NCI-H345 treated with DMSO at 0.1 percent for 48 hours (cell line): ENCODE data around the gene GMPPA.

Experiments
- DNase-seq: peaks from one replicate; lab custom pipeline; 2025; ENCODE audit not compliant: unreplicated experiment; lab: John Stamatoyannopoulos, UW

The GMPPA gene

GRCh38 chr2:219501849-219502248 is 3.2 kb downstream of the GMPPA start:
- DNase-seq = no peak

DNA sequence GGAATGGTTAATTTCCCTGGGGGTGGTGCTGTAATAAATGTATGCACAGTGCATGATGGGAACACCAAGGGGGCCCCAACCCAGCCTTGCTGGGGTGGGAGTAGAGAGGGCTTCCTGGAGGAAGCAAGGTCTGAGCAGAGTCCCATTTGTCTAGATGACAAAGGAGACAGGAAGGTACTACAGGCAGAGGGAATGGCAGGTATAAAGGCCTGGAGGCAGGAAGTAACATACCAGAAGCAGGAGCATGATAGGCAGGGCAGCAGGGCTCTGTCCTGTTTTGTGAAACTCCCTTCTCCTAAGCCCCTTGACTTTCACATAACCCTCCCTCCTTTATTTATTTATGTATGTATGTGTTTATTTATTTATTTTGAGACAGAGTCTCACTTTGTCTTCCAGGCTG is 3.9 kb downstream of the GMPPA start:
- DNase-seq = no peak

DNA sequence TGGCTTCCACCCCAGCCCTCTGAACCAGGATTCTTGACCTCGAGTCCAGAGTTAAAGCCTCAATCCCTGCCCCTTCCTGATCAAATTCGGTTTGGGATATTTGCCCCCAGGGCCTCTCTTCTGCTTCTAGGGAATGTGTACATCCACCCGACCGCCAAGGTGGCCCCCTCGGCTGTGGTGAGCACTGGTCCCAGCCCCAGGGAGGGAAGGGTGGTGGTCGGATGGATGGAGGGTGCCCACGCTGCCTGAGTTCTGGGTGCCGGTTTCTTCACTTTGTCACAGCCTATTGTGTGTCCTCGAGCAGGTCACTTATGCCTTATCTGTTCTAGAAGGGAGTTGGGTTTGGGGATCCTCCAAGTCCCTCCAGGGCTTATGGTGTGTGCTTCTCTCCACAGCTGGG is 6.9 kb downstream of the GMPPA start:
- no peak for DNase-seq

DNA sequence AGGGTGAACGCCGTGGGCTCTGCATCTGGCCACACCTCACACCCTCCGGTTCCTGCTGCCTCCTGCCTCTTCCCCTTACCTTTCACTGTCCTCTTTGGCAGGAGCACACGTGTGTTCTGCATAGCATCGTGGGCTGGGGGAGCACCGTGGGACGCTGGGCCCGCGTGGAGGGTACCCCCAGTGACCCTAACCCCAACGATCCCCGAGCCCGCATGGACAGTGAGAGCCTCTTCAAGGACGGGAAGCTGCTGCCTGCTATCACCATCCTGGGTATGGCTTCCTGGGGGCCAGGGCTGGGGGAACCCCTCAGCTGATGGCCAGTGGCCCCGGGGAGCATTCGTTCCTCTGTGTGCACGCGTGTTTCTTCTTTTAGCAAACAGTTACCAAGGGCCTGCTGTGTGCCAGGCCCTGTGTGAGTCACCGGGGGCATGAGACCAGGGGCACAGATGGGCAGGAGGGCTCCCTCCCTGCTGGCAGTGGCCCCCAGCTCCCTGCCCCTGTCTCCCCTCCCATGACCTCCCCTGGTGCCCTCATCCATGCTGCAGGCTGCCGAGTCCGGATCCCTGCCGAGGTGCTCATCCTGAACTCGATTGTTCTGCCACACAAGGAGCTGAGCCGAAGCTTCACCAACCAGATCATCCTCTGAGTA is 7.6 kb downstream of the GMPPA start:
- DNase-seq = no peak

- no peak for DNase-seq
Measured at GRCh38 chr2:219506802-219507526, 8.3 kb downstream of the GMPPA start.

GRCh38 chr2:219507581-219508443 is 9.1 kb downstream of the GMPPA start:
- no peak for DNase-seq

GRCh38 chr2:219508444-219508734 is 9.7 kb downstream of the GMPPA start:
- no peak for DNase-seq

DNA sequence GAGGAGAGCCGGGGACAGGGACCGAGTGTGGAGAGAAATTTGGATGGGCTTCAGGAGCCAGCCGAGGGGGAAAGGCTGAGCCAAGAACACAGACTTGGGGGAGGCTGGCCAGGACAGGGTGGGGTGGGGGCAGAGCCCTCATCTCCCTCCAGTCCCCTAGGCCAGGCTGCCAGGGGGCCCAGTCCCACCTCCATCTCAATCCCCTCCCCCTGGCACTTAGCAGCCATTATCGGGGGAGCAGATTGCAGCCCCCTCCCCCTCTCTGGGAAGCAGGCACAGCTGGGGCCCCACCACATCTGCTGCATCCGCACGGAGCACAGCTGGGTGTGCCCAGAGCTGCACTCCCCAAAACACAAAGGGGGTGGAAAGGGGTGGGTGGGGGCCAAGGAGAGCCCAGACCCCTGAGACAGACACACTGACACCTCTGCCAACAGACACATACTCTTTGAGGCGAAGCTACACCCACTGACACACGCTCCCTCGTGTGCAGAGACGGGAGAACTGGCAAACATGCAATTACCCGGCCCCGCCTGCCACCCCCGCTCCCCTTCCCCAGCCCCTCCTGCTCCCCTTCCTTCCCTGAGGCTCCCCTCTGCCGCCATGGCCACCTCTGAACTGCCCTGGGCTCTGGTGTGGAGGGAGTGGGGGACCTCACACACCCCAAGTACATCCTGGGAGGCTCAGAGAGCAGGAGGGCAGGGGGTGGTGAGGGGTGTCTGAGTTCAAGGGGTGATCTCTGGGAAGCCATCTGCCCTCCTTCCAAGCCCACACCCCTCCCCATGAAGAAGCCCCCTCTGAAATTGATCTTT is 10.5 kb downstream of the GMPPA start:
- DNase-seq = no peak

- DNase-seq = no peak
Measured at GRCh38 chr2:219509780-219510511, 11.3 kb downstream of the GMPPA start.

- DNase-seq = no peak
Measured at GRCh38 chr2:219510512-219511135, 11.9 kb downstream of the GMPPA start.

DNA sequence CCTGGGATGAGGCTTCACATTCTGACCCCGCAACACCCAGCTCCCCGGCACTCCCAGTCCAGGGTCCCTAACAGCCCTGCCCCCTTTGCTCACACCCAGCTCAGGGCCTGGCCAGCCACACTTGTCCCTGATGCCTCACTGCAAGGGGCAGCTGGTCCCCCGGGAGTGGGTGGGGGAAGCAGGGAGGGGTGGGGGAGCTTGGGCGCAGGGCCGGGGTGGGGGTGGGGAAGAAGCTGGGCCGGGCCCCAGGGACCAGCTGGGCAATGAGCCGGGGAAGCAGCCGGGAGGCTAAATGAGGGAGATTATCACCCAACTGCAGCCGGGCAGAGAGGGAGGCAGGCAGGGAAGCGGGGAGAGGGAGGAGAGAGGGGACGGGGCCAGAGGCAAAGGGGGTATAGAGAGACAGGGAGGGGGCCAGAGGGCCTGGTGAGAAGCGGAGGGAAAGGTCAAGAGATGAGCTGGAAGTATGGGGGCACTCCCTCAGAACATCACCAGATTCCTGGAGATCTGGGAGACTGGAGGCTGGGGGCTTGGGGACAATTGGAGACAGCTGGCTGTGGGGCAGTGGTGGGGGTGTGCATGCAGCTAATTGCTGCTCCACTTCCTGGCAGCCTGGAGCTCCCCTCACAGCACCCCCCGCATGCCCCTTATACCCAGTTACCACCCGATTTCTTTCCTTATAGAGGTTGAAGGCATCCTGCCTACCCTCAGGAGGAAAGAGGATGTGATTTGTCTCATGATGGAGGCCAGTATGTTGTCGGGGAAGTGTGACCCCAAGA is 13.0 kb downstream of the GMPPA start:
- no peak for DNase-seq

DNA sequence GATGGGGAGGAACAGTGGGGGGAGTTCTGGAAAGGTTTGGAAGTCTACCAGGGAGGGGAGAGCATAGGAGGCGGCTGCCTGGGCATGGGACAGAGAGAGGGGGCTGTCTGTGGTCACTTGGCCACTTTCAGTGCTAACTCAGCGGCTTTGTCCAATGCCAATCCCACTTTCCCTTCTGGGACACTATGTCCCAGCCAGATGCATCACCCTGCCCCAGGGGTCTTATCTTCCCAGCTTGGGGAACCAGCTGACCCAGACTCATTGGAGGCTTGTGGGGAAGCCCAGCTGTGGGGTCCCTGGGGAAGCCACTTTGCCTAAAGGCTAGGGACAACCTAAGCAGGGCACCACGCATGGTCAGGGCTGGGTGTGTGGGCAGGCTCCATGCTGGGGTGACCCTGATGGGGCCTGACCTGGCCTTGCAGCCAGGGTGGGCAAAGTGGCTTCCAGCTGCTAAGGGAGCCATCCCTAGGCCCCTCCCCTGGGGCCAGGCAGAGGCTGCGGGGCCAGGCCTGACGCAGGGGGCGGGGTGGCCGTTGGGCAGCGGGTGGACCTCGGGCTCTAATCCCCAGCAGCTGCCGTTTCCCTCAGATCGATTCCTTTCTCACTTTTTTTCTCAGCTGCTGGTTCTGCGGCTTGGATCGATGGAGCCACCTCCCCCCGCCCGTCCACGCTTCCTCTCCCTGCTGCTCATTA is 14.0 kb downstream of the GMPPA start:
- DNase-seq = no peak

GRCh38 chr2:219513787-219514186 is 15.1 kb downstream of the GMPPA start:
- DNase-seq = no peak

- no peak for DNase-seq
Measured at GRCh38 chr2:219514196-219514761, 15.6 kb downstream of the GMPPA start, which contains the start of gene ASIC4. Gene ASIC4, plus strand, starts transcription at chr2:219514482. Its CDS starts 243 bp downstream, at chr2:219514725.

DNA sequence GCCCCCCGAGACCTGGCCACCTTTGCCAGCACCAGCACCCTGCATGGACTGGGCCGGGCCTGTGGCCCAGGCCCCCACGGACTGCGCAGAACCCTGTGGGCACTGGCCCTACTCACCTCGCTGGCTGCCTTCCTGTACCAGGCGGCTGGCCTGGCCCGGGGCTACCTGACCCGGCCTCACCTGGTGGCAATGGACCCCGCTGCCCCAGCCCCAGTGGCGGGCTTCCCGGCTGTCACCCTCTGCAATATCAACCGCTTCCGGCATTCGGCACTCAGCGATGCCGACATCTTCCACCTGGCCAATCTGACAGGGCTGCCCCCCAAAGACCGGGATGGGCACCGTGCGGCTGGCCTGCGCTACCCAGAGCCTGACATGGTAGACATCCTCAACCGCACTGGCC is 16.1 kb downstream of the GMPPA start:
- DNase-seq = no peak

DNA sequence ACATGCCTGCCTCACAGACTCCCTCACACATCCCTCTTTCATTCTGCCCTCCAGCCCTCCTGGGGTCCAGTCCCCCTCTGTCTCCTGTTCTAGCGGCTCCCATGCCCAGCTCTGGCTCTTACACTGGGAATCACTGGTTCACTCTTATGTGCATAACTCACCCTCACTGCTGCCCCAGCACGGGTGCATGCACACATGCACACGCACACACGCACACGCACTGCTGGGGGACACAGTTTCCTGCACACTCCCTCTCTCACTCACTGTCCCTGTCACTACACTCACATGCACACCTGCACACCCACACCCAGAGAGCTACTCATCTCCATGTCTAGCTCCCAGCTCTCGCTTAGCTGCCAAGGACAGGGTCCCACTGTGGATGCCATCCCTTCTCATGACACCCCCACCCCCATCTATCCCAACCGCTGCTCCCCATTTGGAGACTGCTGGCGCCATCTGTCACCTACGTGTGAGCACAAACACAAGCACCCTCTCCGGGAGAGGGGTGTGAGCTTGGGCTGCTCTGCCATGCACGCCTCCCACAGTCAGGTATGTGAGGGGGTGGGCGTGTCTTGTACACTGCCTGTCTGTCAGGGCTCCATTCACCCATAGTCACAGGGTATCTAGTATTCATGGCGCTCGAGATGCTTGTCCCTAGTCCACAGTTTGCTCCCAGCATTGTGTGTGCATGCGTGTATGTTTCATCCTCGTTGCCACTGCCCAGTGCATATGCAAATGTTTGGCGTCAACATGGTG is 17.4 kb downstream of the GMPPA start:
- DNase-seq = no peak

DNA sequence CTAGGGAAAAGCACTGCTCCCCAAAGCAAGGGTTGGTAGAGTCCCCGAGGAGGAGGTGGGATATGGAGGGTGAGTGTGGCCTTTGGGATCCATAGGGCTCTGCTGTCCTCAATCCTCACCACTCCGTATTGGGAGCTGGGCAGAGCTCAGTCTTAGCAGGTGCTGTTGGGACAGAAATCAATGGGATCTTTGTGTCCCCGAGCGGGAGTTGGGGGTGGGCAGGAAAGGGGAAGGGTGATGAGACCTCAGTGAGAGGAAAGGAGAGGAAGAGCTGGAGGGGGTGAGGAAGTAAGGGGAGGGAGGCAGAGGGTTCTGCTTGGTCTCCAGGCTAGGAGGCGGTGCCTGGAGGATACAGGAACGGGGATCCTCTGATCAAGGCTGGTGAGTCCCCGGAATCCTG is 18.2 kb downstream of the GMPPA start:
- no peak for DNase-seq
